ENCODE measurements around the gene TPCN1. TPM values are rescaled to one million over a fixed set of nuclear protein-coding genes. Genes with fewer than 3 reads are reported as not detected.

TPCN1 gene
- total RNA-seq, 8 experiments from 2014 or later = 2.7 to 39.8 (median 11.2) TPM

DNA sequence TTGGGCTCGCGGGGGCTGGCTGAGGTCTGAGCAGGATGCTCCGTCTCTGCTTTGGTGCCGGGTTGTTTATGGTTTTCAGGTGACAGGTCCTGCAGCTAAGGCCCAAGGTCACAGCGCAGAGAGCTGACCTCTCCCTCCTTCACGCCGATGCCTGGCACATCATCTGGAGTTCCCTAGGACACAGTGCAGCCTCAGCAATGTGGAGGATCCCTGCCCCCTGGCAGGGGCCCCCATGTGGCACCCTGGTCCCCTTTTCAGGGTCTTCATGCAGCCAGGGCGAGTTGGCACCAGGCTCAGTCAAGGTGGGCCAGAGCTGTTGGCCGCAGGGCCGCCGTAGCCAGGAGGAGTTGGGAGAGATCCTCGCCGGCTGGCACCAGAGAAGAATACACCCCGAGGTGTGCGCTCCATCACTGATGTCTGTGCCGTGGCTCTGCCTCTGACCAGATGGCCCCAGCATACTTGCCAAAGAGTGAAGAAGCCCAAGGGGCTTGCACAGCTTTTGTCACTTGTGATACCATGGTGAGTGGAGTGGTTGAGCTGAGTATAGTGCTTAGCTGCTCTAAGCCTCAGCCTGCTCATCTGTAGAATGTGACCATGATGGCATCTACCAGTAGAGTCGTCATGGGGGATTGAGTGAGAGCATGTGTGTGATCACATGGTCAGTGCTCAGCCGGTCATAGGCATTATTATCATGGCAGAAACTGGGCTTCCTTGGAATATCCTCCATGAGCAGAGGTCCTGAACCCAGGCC, 11.0 kb downstream of the TPCN1 start:
- no peak overlapping the region for H3K27ac ChIP-seq
- WGBS, 10 experiments = 80 to 100% (median 96%) methylated on average over 1 to 10 of the region's 18 CpGs; no CpG with 5 or more reads in 4 of the 10 experiments
- no peak overlapping the region for H3K4me3 ChIP-seq
- ATAC-seq (replicated peaks in 6 of 8) = peak in 1 of 8 experiments; percentile 17
- in situ Hi-C loops (cut with MboI; ENCODE audit: low pct_unique_long_range_greater_than_20kb in 2 of 9, low sequenced_read_pairs in 9 of 9, unreplicated experiment in 9 of 9) = no loop called here
- H3K4me1 ChIP-seq (replicated peaks in 1 of 2) = peaks cover 0 to 3% of the 10 kb centered on the region in 2 donors

GRCh38 chr12:113232840-113233585, 11.7 kb downstream of the TPCN1 start:
- H3K4me3 ChIP-seq = no peak overlapping the region
- no peak overlapping the region for H3K27ac ChIP-seq
- WGBS, 10 experiments = 17 to 100% (median 65%) methylated on average over 1 to 9 of the region's 25 CpGs; no CpG with 5 or more reads in 2 of the 10 experiments
- ATAC-seq (replicated peaks in 6 of 8) = peak in 1 of 8 experiments; percentile 44
- H3K4me1 ChIP-seq (replicated peaks in 1 of 2) = peaks cover 0 to 3% of the 10 kb centered on the region in 2 donors
- in situ Hi-C loops (cut with MboI; ENCODE audit: low pct_unique_long_range_greater_than_20kb in 2 of 9, low sequenced_read_pairs in 9 of 9, unreplicated experiment in 9 of 9) = no loop called here

GRCh38 chr12:113233967-113234366, 12.7 kb downstream of the TPCN1 start:
- no peak for ATAC-seq (replicated peaks in 6 of 8)
- in situ Hi-C loops (cut with MboI; ENCODE audit: low pct_unique_long_range_greater_than_20kb in 2 of 9, low sequenced_read_pairs in 9 of 9, unreplicated experiment in 9 of 9) = no loop called here
- no peaks in the 10 kb centered on the region for H3K4me1 ChIP-seq (replicated peaks in 1 of 2)
- no peak overlapping the region for H3K4me3 ChIP-seq
- WGBS, 10 experiments = 67 to 100% (median 96%) methylated on average over 1 to 4 of the region's 4 CpGs; no CpG with 5 or more reads in 2 of the 10 experiments
- H3K27ac ChIP-seq = no peak overlapping the region

GRCh38 chr12:113234483-113234882, 13.2 kb downstream of the TPCN1 start:
- no peak overlapping the region for H3K4me3 ChIP-seq
- no peak overlapping the region for H3K27ac ChIP-seq
- in situ Hi-C loops (cut with MboI; ENCODE audit: low pct_unique_long_range_greater_than_20kb in 2 of 9, low sequenced_read_pairs in 9 of 9, unreplicated experiment in 9 of 9) = no loop called here
- H3K4me1 ChIP-seq (replicated peaks in 1 of 2) = peaks cover 0 to 3% of the 10 kb centered on the region in 2 donors
- 14 to 95% (median 71%) methylated on average over 1 to 4 of the region's 4 CpGs; no CpG with 5 or more reads in 1 of the 10 experiments for WGBS, 10 experiments
- ATAC-seq (replicated peaks in 6 of 8) = no peak

GRCh38 chr12:113235976-113236375, 14.7 kb downstream of the TPCN1 start:
- Histone ChIP-seq H3K4me3 (no peak overlapping the region), H3K27ac (no peak overlapping the region), H3K4me1 (replicated peaks in 1 of 2) (peaks cover 7 to 11% of the 10 kb centered on the region in 2 donors)
- in situ Hi-C loops (cut with MboI; ENCODE audit: low pct_unique_long_range_greater_than_20kb in 2 of 9, low sequenced_read_pairs in 9 of 9, unreplicated experiment in 9 of 9) = no loop called here
- WGBS, 10 experiments = 72 to 94% (median 88%) methylated on average over 2 to 6 of the region's 6 CpGs; no CpG with 5 or more reads in 6 of the 10 experiments
- no peak for ATAC-seq (replicated peaks in 6 of 8)

DNA sequence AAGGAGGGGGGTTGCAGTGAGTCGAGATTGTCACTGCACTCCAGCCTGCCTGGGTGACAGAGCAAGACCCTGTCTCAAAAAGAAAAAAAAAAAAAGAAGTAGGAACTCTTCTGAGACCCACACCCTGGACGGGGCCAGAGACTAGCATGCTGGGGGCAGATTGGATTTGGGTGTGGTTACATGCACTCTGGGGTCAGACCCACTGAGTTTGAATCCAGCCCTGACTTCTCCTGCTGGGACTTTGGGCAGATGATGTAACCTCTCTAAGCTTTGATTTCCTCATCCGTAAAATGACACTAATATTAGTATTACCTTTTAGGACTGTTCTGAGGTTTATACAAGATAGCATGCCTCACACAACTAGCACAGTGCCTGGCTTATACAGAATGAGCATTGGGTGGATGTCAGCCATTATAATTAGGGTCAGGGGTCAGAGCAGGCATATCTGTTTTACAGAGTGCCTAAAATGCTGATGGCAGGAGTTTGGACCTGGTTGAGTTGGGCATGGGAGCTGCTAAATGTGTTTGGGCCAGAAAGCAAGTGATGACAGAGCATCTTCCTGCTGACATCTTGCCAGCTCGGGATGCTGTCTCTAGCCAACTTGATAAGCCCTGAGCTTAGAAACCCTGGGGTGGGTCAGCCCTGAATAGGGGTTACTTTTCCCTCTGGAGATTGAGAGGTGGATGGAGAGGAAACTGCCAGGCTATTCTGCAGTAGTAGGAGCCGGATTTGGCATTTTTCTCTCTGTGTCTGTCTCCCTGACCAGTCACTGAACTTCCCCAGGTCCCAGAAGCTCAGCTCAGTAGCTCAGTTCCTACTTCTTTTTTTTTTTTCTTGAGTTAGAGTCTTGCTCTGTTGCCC, 15.5 kb downstream of the TPCN1 start:
- in situ Hi-C loops (cut with MboI; ENCODE audit: low pct_unique_long_range_greater_than_20kb in 2 of 9, low sequenced_read_pairs in 9 of 9, unreplicated experiment in 9 of 9) = no loop called here
- H3K27ac ChIP-seq = no peak overlapping the region
- ATAC-seq (replicated peaks in 6 of 8) = peak in 1 of 8 experiments; percentile 37

DNA sequence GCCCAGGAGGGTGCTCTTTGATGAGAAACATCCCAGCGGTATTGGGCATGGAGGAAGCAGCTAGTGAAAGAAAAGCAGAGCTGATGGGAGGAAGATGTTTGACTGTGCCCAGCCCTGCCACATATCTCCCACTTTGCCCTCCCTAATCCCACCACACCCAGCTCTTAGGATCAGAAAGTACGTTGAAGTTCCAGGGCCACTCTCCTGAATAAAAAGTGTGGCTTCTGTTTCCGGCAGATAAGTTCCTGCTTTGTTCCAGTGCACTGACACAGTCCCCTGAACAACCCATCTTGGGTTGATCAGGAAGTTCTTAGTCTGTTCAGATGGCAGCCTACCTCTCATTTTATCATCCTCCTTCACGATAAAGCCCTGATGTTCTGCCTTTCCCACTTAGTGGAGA, 16.5 kb downstream of the TPCN1 start:
- Histone ChIP-seq H3K4me3 (no peak overlapping the region), H3K27ac (no peak overlapping the region), H3K4me1 (replicated peaks in 1 of 2) (peaks cover 18 to 23% of the 10 kb centered on the region in 2 donors)
- no peak for ATAC-seq (replicated peaks in 6 of 8)
- in situ Hi-C loops (cut with MboI; ENCODE audit: low pct_unique_long_range_greater_than_20kb in 2 of 9, low sequenced_read_pairs in 9 of 9, unreplicated experiment in 9 of 9) = no loop called here
- 71 to 90% (median 86%) methylated on average over 2 to 4 of the region's 4 CpGs; no CpG with 5 or more reads in 5 of the 10 experiments for WGBS, 10 experiments

More for the DNA sequence above, 15.5 kb downstream of the TPCN1 start:
- H3K4me1 ChIP-seq (replicated peaks in 1 of 2) = peaks cover 15 to 19% of the 10 kb centered on the region in 2 donors
- H3K4me3 ChIP-seq = no peak overlapping the region
- 40 to 100% (median 87%) methylated on average over 1 to 4 of the region's 5 CpGs; no CpG with 5 or more reads in 1 of the 10 experiments for WGBS, 10 experiments

DNA sequence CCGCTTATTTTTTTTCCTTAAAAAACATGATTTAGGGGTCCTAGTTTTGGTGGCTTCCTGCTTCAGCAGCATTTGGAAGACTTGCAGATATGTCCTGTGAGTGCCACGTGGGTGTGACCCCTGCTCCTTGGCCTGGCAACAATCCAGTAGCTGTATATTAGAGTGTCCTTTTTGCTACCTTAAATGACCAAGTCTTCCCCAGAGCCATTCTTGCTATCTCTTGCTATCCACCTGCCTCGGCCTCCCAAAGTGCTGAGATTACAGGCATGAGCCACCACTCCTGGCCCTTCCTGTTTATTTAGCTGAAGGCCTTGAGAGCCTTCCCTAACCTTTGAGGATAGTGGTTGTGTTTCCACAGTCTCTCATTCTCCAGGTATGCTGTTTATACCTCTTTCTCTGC, 17.0 kb downstream of the TPCN1 start:
- WGBS, 10 experiments = 33 to 100% (median 68%) methylated on average over 1 to 3 of the region's 3 CpGs; no CpG with 5 or more reads in 3 of the 10 experiments
- in situ Hi-C loops (cut with MboI; ENCODE audit: low pct_unique_long_range_greater_than_20kb in 2 of 9, low sequenced_read_pairs in 9 of 9, unreplicated experiment in 9 of 9) = no loop called here
- Histone ChIP-seq H3K27ac (no peak overlapping the region), H3K4me3 (no peak overlapping the region), H3K4me1 (replicated peaks in 1 of 2) (peaks cover 18 to 23% of the 10 kb centered on the region in 2 donors)
- no peak for ATAC-seq (replicated peaks in 6 of 8)

- WGBS, 10 experiments = 73 to 100% (median 90%) methylated on average over 1 to 2 of the region's 3 CpGs; no CpG with 5 or more reads in 4 of the 10 experiments
- no peak overlapping the region for H3K4me3 ChIP-seq
- no peak overlapping the region for H3K27ac ChIP-seq
Observed at GRCh38 chr12:113239288-113239771, 18.1 kb downstream of the TPCN1 start.

GRCh38 chr12:113239811-113240331, 18.6 kb downstream of the TPCN1 start:
- in situ Hi-C loops (cut with MboI; ENCODE audit: low pct_unique_long_range_greater_than_20kb in 2 of 9, low sequenced_read_pairs in 9 of 9, unreplicated experiment in 9 of 9) = no loop called here
- Histone ChIP-seq H3K4me3 (no peak overlapping the region), H3K27ac (peak overlapping the region in 1 of 2 donors; percentile 12), H3K4me1 (replicated peaks in 1 of 2) (peaks cover 18 to 23% of the 10 kb centered on the region in 2 donors)
- WGBS, 10 experiments = 29 to 100% (median 81%) methylated on average over 1 to 10 of the region's 12 CpGs; no CpG with 5 or more reads in 2 of the 10 experiments
- peak in 3 of 8 experiments; percentile 31 to 46 (median 39) for ATAC-seq (replicated peaks in 6 of 8)

More at GRCh38 chr12:113239288-113239771, 18.1 kb downstream of the TPCN1 start:
- peaks cover 18 to 23% of the 10 kb centered on the region in 2 donors for H3K4me1 ChIP-seq (replicated peaks in 1 of 2)
- no peak for ATAC-seq (replicated peaks in 6 of 8)
- in situ Hi-C loops (cut with MboI; ENCODE audit: low pct_unique_long_range_greater_than_20kb in 2 of 9, low sequenced_read_pairs in 9 of 9, unreplicated experiment in 9 of 9) = no loop called here

DNA sequence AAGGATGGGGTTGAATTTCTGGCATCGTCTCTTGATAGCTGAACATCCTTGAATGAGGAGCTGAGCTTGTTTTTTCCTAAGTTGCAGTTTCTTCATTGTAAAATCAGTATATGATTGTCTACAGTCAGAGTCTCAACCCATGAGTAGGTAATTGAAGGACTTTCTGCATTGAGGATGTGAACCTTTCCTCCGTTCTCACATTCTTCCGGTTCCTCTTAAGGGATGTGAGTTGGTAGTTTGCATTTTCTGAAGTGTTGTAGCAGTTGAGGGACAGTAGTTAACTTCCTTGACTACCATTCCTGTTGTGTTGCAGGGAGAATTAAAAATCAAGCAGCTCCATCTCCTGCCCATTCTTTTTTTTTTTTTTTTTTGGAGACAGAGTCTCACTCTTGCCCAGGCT, 19.1 kb downstream of the TPCN1 start:
- ATAC-seq (replicated peaks in 6 of 8) = no peak
- Histone ChIP-seq H3K27ac (no peak overlapping the region), H3K4me1 (replicated peaks in 1 of 2) (peaks cover 22 to 28% of the 10 kb centered on the region in 2 donors), H3K4me3 (no peak overlapping the region)
- WGBS, 10 experiments = 92 to 100% (median 100%) methylated on average over 1 to 3 of the region's 3 CpGs; no CpG with 5 or more reads in 1 of the 10 experiments
- in situ Hi-C loops (cut with MboI; ENCODE audit: low pct_unique_long_range_greater_than_20kb in 2 of 9, low sequenced_read_pairs in 9 of 9, unreplicated experiment in 9 of 9) = no loop called here
